SK-N-MC (cell line): ENCODE data around the gene NRGN.

Source experiments
- EZH2 ChIP-seq: fragments of 200-600 bp; sonication (generic); IDR thresholded peaks from one replicate; pipeline ENCODE4 v1.6.1; 2017; ENCODE audit warnings: antibody characterized with exemption
- FOXP2 ChIP-seq: optimal IDR thresholded peaks from 2 replicates; pipeline ENCODE3; 2011; ENCODE audit warnings: mild to moderate bottlenecking, moderate library complexity; ENCODE audit not compliant: insufficient read depth; ENCODE audit errors: extremely low read length, control extremely low read depth
- POLR2AphosphoS5 ChIP-seq: IDR thresholded peaks from 2 replicates; pipeline ENCODE4 v1.6.1; 2012; ENCODE audit warnings: mild to moderate bottlenecking, low read depth, low read length, borderline replicate concordance

GRCh38 chr11:124707829-124708228 lies 31.9 kb upstream of the NRGN start:
- no peak for TF ChIP-seq EZH2
- no peak for TF ChIP-seq FOXP2
- no peak for TF ChIP-seq POLR2AphosphoS5
